NCI-H2029 (cell line): ENCODE results near the gene ZNF552.
"Not testable (repeated sequence)": the region's sequence is repeated elsewhere in the genome, so short reads cannot be mapped to it uniquely, and the experiment has no call there.

Experiments used
- DNase-seq: peaks from one replicate; lab custom pipeline; 2025; lab: John Stamatoyannopoulos, UW

Gene ZNF552

GRCh38 chr19:57814505-57815246, at the start of gene ZNF552:
Gene ZNF552 (minus strand): TSS chr19:57814913. CDS start chr19:57814743, 170 bp downstream.
- peak; percentile 94 for DNase-seq

- not testable (repeated sequence) for DNase-seq
These were observed 47.6 kb upstream of the ZNF552 start for GRCh38 chr19:57862351-57862750.

GRCh38 chr19:57854117-57854516, 39.4 kb upstream of the ZNF552 start:
- DNase-seq = not testable (repeated sequence)

GRCh38 chr19:57851812-57852603, 37.3 kb upstream of the ZNF552 start:
- not testable (repeated sequence) for DNase-seq

GRCh38 chr19:57850553-57851017, 35.9 kb upstream of the ZNF552 start:
- no peak for DNase-seq

GRCh38 chr19:57849666-57850473, 35.2 kb upstream of the ZNF552 start, which contains the start of gene ZNF587:
Gene ZNF587 (plus strand): TSS chr19:57849859. CDS start chr19:57850039, 180 bp downstream.
- peak; percentile 81 for DNase-seq

- DNase-seq = not testable (repeated sequence)
These were observed 34.5 kb upstream of the ZNF552 start for GRCh38 chr19:57849162-57849665.

GRCh38 chr19:57847164-57847563, 32.5 kb upstream of the ZNF552 start:
- DNase-seq = not testable (repeated sequence)

- DNase-seq = no peak
These were observed 26.5 kb upstream of the ZNF552 start for GRCh38 chr19:57841122-57841763.

GRCh38 chr19:57838622-57839191, 24.0 kb upstream of the ZNF552 start:
- not testable (repeated sequence) for DNase-seq

- DNase-seq = not testable (repeated sequence)
These were observed 22.3 kb upstream of the ZNF552 start for GRCh38 chr19:57836991-57837390.

- DNase-seq = peak; percentile 80
These were observed 15.4 kb upstream of the ZNF552 start, which contains the start of gene ZNF587B for GRCh38 chr19:57830071-57830602. Gene ZNF587B (plus strand): TSS chr19:57830299. CDS start chr19:57830529, 230 bp downstream.

- no peak for DNase-seq
These were observed 14.6 kb upstream of the ZNF552 start for GRCh38 chr19:57829316-57829715.

GRCh38 chr19:57825511-57825910, 10.8 kb upstream of the ZNF552 start:
- DNase-seq = no peak

GRCh38 chr19:57823608-57824007, 8.9 kb upstream of the ZNF552 start:
- DNase-seq = not testable (repeated sequence)

GRCh38 chr19:57823155-57823554, 8.4 kb upstream of the ZNF552 start:
- not testable (repeated sequence) for DNase-seq

GRCh38 chr19:57821501-57821900, 6.8 kb upstream of the ZNF552 start:
- not testable (repeated sequence) for DNase-seq

- not testable (repeated sequence) for DNase-seq
These were observed 6.4 kb upstream of the ZNF552 start for GRCh38 chr19:57821095-57821494.

GRCh38 chr19:57820599-57820998, 5.9 kb upstream of the ZNF552 start:
- no peak for DNase-seq

- DNase-seq = peak; percentile 87
These were observed 4.9 kb upstream of the ZNF552 start for GRCh38 chr19:57819475-57820148.
